NT2/D1 (cell line): Measurements from ENCODE around the gene HOXB8.

ENCODE experiments used
- SUZ12 ChIP-seq: IDR thresholded peaks from 2 replicates; pipeline ENCODE4 v1.6.1; 2011; ENCODE audit not compliant: insufficient read length, insufficient read depth; ENCODE audit errors: extremely low read depth
- YY1 ChIP-seq: IDR thresholded peaks from 2 replicates; pipeline ENCODE4 v1.6.1; 2011; ENCODE audit not compliant: insufficient read length, insufficient read depth
- ZNF274 ChIP-seq: IDR thresholded peaks from 2 replicates; pipeline ENCODE4 v1.6.1; 2011; ENCODE audit warnings: mild to moderate bottlenecking, low read depth, low read length

DNA sequence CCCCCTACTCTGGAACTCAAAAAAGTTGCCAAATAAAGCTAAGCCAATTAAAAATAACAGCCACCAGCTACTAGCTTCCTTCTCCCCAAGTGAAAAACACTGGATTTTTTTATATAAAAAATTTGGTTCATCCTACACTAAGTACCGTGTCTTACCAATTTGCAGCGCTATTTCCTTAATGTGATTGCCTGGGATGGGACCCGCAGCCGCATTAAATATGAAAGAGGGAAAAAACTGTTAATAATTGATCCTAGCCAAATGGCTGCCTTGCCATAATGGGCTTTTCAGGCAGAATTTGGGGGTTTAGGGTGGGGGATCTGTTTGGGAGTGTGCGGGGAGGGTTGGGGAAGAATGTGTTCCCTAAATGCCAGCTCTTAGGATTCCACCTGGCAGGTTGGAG is 9.0 kb upstream of the HOXB8 start:
- TF ChIP-seq YY1 = no peak
- no peak for TF ChIP-seq ZNF274
- TF ChIP-seq SUZ12 = no peak
